Measurements from ENCODE around the gene WDFY4.

WDFY4 gene

DNA sequence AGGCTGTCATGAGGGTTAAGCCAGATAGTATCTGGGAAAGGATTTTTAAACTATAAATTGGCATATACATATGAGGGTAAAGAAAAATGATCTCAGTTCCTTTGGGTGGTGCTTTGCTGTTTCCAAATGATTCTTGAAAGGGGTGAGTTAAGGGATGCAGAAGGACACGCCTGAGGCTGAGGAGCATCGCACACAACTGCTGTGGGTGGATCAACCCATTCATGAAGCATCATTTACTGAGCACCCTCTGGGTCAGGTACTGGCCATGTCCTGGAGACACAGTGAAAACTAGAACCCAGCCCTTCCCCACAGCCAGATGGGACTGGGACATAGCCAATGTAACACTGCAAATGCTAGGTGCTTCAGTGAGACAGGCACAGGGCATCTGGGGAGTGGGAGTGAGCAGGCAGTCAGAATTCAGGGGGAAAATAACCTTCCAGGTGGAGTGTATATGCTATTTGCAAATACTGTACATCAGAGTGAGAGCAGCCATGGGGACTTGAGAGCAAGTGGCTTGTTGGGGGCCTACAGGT is 112.1 kb downstream of the WDFY4 start:
- no peak for DNase-seq

DNA sequence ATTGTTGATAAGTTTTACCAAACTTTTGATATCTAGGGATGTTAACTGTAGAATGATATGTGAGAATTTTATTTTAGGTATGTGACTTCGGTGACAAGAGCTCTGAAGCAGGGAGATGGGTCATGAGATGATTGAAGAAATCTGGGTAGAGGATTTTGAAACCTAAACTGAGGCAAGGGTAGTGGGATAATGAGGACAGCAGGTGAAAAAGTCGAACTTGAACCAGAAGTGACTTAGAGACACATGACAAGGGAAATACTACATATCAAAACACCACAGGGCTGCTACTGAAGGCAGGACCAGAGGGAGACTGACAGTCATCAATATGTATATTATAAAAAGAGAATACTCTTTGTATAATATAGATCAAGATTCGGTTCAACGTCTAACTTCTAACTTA is 113.2 kb downstream of the WDFY4 start:
- DNase-seq, result peak; percentile 28

DNA sequence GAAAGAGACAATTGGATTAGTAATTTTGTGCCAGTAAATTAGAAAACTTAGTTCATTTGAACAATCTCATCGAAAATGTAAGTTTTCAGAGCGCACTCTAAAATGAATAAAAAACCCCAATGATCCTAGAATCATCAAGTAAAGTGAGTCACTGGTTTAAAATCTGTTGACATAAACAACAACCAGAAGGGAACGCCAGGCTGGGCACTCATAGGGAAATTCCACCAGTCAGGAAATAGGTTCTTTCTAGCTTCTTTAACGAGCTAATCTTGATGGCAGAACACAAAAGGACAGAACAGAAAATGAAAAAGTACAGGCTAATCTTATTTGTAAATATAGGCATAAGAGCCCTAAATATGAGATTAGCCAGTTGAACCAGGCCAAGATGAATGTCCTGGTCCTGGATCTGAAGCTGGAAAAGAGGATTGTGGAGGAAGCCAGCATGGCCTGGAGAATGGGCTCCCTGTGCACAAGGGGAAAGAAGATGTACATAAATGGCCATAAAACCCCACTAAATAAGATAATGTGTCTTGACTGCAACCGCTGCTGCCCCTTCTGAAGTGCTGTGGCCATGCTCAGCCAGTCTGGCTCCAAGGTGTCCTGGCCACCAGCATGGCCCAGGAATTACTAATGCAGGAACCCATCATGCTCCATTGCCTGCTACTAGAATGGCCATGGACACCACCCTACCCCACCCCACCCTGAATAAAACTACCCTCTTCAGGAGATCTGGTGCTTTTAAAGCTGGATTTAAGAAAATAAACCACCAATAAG is 114.0 kb downstream of the WDFY4 start:
- DNase-seq, result peak; percentile 83

DNA sequence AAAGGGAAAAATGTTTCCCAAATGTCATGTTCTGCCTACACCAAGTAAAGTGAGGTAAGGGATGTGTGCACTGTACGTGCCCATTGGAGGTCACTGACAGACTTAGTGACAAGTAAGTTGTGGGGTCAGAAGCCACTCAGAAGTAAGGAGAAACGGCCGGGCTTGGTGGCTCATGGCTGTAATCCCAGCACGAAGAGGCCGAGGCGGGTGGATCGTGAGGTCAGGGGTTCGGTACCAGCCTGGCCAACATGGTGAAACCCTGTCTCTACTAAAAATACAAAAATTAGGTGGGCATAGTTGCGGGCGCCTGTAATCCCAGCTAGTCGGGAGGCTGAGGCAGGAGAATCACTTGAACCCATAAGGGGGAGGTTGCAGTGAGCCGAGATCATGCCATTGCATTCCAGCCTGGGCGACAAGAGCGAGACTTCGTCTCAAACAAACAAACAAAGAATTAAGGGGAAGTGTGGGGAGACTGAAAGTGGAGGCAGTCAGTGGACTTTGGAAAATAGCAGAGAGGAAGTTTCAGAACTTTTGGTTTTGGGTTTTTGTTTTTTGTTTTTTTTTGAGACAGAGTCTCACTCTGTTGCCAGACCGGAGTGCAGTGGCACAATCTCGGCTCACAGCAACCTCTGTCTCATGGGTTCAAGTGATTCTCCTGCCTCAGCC is 114.8 kb downstream of the WDFY4 start:
- peak; percentile 87 for DNase-seq

DNA sequence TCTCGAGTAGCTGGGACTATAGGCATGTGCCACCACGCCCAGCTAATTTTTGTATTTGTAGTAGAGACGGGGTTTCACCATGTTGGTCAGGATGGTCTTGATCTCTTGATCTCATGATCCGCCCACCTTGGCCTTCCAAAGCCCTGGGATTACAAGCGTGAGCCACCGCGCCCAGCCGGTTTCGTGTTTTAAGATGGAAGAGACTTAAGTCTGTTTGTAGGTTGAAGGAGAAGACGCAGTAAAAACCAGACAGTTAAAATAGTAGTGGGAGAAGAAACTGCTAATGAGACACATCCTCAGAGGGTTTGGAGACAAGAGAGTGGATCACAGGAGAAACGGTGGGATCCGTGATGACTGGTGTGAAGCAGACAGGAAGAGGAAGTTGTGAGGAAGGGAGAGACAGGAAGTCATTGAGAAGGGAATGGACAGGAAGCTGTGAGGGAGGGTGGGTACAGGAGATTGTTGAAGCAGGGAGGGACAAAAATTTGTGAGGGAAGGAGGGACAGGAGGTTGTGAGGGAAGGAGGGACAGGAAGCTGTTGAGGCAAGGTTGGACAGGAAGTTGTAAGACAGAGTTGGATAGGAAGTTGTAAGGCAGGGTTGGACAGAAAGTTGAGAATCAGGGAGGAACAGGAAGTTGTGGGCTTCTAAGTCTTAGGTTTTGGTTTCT is 115.5 kb downstream of the WDFY4 start:
- DNase-seq, result peak; percentile 78

DNA sequence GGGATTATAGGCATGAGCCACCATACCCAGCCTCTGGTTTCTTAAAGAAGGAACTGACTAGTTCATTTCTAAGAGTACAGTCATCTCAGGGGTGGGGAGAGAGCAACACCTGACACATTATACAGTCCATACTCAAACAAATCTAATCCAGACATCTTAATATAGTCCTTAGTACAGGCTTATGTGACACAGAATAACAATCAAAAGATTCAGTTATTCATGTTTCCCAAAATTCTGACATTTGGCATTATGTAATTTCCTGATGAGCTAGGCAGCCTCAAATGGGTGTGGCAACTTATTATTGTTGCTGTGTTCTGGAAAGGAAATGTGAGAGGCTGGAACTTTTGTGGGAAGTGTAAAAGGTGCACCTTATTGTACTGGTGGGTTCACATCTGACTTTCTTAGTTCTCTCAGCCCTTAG is 116.3 kb downstream of the WDFY4 start:
- peak; percentile 79 for DNase-seq

DNA sequence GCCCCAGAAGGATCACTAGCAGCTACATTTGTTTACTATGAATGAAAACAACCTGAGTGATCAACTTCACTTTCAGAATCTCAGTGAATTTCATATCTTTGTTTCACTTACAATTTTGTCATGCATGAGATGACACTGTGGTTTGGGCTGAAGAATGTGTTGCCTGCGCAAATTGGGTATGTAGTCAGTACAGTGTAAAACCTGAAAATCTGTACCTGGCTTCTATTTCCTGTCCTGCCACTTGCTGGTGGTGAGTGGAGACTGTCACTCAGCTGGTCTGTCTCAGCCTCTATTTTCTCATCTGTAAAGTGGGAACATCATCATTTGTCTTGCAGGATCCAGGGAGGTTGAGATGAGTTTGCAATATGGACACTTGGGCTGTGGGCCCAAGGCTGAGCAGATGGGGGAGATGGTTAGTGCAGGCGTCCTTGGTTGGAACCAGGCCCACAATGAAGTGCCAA is 118.0 kb downstream of the WDFY4 start:
- DNase-seq, result no peak

DNA sequence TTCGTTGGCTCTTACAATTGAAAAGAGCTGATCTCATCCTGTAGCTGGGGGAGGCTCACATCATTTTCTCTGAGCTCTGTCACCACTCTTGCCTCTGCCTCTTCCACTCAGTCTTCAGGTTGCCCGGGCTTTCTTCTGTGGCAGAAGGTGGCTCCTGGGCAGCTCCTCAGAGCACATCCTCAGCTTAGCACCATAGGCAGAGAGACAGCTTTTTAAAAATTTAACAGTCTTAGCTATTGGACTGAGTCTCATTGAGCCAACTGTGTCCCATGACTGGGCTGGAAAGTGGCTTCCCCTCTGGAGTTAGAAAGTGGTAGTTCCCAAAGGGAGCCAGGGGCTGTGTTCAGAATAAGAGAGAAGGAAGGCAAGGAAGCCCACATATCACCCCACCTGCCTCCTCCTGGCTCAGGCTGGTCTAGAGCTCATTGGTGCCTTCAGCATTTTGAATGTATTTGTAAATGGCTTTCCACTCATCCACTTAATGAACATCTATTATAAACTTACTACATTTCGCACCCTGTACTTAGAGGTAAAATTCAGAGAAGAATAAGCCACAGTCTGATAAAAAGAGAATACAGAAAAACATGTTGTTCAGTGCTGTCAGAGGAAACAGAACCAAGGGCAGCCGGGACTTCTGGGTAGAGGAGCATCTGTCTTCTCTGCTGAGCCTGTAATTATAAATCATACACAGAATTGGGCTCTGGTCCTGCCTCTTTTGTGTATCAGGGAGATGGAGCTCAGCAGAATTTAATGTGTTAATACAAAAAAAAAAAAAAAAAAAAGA is 119.3 kb downstream of the WDFY4 start:
- DNase-seq, result peak; percentile 43

DNA sequence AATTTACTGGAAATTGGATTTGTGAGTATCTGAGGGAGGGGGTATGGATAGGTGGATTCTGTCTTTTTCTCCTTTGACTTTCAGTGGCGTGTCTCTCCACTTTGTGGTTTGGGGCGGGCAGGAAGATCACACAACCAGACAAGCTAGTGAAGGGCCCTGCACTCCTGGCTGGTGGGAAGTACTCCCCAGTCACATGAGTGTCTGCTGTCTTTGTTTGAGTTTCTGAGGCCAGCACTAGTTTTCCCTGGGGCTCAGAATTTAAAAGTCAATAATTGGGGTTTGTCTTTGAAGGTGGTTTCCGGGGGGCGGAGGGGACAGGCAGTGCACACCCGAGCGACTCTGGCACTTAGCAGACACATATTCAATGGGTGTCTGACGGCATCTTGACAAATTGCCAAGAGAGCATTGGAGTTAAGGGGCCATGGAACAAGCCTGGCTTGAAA is 120.1 kb downstream of the WDFY4 start:
- no peak for DNase-seq

DNA sequence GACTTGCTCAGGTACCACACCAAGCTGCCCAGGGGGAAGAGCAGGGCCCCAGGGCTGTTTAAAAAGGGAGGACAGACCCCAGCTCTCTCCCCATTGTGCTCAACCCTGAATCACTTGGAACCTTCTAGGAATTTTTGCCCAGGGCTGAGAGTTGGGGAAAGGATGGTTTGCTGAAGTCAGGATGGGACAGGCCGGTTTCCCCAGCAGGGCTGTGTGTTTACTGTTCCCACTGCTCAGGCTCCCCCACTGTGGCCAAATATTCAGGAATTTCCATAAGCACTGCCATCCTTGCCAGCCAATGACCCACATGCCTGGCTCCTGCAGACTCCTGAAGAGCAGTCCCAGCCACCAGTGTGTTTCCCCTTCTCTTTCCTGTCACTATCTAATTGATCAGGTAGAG is 120.7 kb downstream of the WDFY4 start:
- no peak for DNase-seq

DNA sequence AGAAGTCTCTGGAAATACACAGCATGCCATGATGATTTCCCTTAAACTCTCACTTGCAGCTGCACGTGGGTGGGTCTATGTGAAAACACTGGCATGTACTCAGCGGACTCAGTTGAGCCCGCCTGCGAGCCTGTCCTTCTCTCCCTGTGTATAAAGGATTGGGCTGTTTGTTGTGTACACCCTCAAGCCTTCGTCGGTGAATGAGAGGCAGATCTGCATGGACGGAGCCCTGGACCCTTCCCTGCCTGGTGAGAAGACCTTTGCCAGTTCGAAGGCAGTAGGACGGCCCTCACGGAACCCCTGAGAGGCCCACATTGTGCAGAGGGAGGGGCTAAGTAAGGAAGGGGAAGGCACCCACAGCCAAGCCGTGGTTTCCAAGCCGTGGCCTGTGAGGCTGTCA is 121.2 kb downstream of the WDFY4 start:
- no peak for DNase-seq

DNA sequence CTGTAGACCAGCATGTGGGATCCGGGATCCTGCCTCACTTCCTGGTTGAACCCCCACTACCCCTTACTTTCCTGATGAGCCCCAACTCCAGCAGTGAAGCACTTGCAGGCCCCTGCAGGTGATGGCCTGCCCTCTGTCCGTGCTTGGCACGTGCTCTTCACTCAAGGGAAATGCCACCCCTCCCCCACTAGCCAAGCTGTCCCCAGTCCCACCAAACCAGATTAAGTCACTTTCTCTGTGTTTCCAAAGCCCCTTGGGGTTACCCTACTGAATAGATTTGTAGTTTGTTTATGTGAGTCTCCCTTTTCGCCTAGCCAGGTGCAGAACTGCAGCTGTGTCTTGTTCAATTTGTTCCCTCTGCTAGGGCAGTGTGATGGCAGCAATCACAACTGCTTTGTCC is 121.7 kb downstream of the WDFY4 start:
- no peak for DNase-seq

DNA sequence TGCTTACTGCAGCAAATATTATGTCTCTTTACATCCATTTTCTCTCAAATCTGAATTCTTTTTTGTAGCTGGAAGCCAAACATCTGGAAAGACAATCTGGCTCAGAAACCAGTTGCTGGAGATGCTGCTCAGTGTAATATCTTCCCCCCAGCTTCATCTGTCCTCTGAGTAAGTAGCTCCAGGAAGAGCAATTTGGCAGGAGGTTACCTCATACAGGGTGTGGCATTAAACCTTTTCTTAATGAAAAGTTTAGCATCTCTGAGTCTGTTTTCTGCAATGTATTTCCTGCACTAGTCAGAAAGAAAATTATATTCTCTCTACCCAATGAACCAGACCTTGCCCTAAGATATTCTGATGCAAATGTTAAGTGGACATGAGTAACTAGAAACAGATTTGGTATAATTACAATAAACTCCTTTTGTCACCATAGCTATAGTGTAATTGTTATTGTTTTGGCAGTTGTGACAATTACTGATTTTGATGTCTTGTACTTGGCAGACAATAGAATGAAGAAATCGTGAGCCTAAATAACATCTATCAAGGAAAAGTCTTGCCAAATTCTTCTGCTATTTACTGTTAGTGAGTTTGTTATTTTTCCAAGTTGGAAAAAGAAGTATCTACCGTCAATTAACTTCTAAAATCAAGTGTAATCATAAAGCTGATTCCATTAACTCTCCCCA is 123.3 kb downstream of the WDFY4 start:
- DNase-seq, result no peak

DNA sequence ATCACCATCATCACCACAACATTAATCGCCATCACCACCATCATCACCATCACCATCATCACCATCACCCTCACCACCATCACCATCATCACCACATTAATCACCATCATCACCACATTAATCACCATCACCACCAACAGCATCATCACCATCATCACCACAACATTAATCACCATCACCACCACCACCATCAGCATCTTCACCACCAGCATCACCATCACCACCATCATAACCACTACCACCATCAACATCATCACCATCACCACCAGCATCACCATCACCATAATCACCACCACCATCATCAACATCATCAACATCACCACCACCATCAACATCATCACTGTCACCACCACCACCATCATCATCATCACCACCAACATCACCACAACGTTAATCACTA is 124.6 kb downstream of the WDFY4 start:
- no peak for DNase-seq

DNA sequence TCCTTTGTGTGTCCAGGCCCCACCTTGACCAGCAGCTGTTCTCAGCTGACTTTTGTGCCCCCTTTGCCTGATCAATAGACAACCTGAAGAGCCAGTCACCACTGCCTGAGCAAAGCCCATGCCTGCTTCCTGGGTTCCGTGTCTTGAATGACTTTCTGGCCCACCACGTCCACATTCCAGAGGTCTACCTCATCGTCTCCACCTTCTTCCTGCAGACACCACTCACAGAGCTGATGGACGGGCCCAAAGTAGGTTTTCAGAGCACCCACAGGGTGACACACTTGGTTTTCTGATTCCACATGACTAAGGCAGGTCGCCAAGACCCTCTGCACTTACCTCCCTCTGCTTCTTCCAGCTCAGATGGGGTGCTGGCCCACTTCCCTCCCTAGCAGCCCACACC is 126.8 kb downstream of the WDFY4 start:
- DNase-seq, result no peak

DNA sequence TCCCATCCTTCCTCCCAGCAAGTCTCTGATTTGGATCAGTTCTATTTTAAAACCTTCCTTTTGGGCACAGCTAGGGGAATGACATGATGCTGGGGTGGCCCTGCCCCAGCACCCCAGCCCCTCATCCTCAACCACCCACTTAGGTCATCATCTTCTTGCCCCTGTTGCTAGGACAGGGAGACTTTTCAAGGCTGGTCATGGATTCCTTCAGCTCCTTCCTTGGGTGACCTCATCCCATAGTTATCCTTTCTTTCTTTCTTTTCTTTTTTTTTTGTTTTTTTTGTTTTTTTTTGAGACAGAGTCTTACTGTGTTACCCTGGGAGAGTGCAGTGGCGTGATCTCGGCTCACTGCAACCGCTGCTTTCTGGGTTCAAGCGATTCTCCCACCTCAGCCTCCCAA is 127.2 kb downstream of the WDFY4 start:
- no peak for DNase-seq

DNA sequence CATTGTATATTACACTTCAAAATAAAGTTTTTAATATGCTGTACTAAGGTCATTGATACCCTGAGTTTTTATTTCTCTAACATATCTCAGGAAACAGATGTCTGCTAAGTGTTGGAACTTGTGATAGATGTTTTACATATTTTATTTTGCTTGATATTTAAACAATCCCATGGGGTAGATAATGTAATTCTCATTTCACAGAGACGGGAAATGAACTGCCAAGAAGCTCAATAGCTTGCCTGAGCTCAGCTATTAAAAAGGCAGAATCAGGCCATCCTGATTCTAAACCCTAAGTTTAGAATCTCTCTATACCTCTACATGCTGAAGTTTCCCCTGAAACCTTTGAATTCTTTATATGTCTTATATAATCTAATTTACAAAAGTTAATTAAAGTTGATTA is 128.6 kb downstream of the WDFY4 start:
- DNase-seq, result no peak

DNA sequence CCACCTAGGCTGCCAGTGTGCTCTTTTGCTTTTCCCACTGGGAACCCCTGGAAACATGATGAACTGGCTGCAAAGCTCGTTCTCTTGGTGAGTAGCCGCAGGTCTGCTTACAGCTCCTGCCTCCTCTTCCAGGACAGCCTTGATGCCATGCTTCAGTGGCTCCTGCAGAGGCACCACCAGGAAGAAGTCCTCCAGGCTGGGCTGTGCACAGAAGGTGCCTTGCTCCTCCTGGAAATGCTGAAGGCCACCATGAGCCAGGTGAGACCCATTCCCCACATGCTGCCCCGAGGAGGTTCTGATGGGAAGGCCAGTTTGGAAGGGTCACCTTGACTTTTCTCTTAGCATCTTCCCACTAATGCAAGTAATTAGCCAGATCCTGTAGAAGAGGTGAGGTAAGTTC is 129.2 kb downstream of the WDFY4 start:
- DNase-seq, result no peak

DNA sequence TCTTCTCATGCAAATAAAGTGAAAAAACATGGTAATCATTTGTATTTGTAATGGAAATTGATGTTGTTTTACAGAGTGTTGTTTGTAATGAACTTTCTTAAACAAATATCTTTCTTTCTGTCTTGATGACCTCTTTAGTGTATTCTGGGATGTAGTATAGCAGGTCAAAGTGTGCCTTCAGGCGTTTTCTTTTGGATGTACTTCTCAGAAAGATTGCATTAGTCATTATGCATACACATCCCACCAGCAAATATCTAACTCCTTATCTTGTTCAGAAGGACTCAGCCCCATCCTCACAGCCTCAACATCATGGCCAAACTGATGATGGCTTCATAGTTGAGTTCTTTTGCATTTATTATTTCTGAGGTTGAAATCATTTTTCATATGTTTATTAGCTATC is 130.3 kb downstream of the WDFY4 start:
- DNase-seq, result no peak

DNA sequence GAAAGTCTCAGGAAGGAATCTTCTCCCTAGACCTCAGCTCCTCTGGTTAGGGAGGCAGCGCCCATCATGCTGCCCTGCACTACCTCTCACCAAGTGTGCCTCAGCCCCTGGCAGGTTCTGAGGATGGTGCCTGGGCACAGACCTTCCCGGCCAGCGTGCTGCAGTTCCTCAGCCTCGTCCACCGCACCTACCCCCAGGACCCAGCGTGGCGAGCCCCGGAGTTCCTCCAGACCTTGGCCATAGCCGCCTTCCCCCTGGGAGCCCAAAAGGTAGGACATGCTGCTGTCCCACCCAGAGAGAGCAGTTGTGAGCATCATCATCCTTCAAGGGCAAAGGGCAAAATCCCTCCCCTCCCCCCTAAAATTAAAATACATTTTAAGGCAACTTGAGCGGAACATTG is 132.5 kb downstream of the WDFY4 start:
- no peak for DNase-seq

DNA sequence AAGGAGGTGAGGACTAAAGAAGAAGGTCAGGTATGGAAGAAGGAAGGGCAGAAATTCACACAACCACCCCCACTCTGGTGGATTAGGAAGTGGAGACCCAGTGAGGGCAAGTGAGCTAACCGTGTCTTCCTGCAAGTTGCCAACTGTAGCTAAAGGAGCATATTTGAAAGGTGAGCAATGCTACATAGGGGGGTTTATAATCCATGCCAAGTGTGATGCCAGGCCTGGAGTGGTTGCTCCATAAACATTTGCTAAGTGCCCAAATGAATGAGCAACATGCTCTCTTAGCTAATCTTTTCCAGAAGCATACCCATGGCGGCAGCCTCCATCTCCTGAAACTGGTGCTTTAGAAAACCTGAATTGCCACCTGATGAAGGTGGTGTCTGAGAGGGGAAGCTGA is 133.4 kb downstream of the WDFY4 start:
- no peak for DNase-seq

DNA sequence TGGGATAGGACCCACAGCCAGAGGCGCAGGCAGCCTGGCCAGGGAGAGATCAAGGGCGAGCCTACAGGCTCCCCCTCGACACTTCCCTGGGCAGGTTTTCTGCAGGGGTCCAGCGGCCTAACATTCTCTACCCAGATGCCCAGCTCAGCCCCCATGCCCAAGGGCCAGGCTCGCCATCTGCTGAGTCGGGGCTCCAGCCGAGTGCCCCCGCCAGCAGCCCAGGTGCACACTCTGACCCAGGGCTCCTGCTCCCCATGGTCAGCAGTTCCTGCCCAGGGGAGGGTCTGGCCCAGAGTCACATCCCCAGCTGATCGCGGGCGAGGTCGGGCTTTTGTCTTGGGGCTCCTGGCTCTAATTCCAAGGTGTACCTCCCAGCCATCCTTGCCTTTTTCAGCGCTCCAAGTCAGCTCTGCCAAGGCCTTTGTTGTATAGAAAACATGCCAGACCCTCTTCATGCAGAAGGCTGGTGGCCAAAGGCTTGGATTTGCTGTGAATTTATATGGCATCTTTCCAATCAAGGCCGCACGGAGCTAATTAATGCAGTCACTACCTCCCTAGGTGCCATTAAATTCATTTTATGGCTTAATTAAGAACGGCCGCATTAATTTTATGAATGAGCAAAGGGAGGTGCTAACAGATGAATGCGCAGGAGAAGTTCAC is 134.3 kb downstream of the WDFY4 start:
- no peak for DNase-seq
